Glutamatergic neuron (in vitro differentiated cells): Measurements from ENCODE around the gene HSPA12A. TPM values are rescaled to one million over a fixed set of nuclear protein-coding genes. Genes with fewer than 3 reads are reported as not detected.

Source experiments
- DNase-seq: peaks from one replicate; pipeline ENCODE4 v3.0.0; 2022
- H3K27ac Mint-ChIP-seq: one replicate; pipeline ENCODE4 v1.8.0; 2020; ENCODE audit warnings: mild to moderate bottlenecking, mixed read lengths, inconsistent platforms; ENCODE audit not compliant: unreplicated experiment
- H3K27me3 Mint-ChIP-seq: one replicate; pipeline ENCODE4 v1.8.0; 2020; ENCODE audit warnings: mild to moderate bottlenecking, moderate library complexity, mixed read lengths, inconsistent platforms; ENCODE audit not compliant: unreplicated experiment
- H3K36me3 Mint-ChIP-seq: one replicate; pipeline ENCODE4 v1.8.0; 2020; ENCODE audit warnings: mild to moderate bottlenecking, mixed read lengths, inconsistent platforms; ENCODE audit not compliant: unreplicated experiment
- H3K4me1 Mint-ChIP-seq: one replicate; pipeline ENCODE4 v1.8.0; 2020; ENCODE audit warnings: mild to moderate bottlenecking, low read depth, mixed read lengths, inconsistent platforms; ENCODE audit not compliant: unreplicated experiment
- H3K4me3 Mint-ChIP-seq: one replicate; pipeline ENCODE4 v1.8.0; 2020; ENCODE audit warnings: mild to moderate bottlenecking, mixed read lengths, inconsistent platforms; ENCODE audit not compliant: unreplicated experiment
- H3K9me3 Mint-ChIP-seq: one replicate; pipeline ENCODE4 v1.8.0; 2020; ENCODE audit warnings: mild to moderate bottlenecking, moderate library complexity, mixed read lengths, inconsistent platforms; ENCODE audit not compliant: unreplicated experiment
- CTCF ChIP-seq: fragments of 200-600 bp; sonication (generic); IDR thresholded peaks from one replicate; pipeline ENCODE4 v1.5.0; 2021; ENCODE audit not compliant: partially characterized antibody, unreplicated experiment
- total RNA-seq: library from RNA; stranded (reverse); fragmentation: NEBNext Ultra II Directional; extraction: Animal tissue kit (Norgen Biotek cat#: 25700); gene quantifications from one replicate; pipeline ENCODE4 v1.2.1, GENCODE V29; 2021; ENCODE audit not compliant: unreplicated experiment

The HSPA12A gene
- total RNA-seq, 1 donor from 2014 or later: 75.0 TPM

GRCh38 chr10:116719804-116720203, 22.6 kb downstream of the HSPA12A start:
- H3K36me3 Mint-ChIP-seq: no peaks in the 10 kb centered on the region

GRCh38 chr10:116718058-116718457, 24.3 kb downstream of the HSPA12A start:
- H3K27me3 Mint-ChIP-seq: peaks cover 22% of the 10 kb centered on the region

More at GRCh38 chr10:116719804-116720203, 22.6 kb downstream of the HSPA12A start:
- peaks cover 21% of the 10 kb centered on the region for H3K27me3 Mint-ChIP-seq
- H3K9me3 Mint-ChIP-seq: peaks cover 21% of the 10 kb centered on the region
- no peak overlapping the region for H3K4me3 Mint-ChIP-seq
- H3K27ac Mint-ChIP-seq: no peak overlapping the region
- TF ChIP-seq CTCF: no peak
- no peak for DNase-seq
- peaks cover 39% of the 10 kb centered on the region for H3K4me1 Mint-ChIP-seq

DNA sequence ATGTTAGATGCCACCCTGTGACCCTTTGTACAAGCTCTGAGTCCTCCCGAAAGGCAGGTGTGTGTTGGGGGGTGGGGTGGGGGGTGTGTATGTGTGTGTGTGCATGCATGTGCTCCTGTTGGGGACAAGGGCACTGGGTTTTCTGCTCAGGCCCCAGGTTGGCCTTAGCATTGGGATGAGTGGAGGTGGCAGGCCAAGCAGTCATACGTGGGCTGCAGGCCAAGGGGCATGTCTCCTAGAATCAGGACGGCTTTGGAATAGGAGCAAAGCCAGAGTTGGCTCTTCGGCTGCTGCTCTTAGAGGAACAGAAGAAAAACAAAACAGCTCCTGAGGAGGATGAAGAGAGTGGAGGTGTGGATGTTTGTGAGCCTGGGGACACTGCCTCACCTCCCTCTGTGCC, 26.0 kb downstream of the HSPA12A start:
- H3K9me3 Mint-ChIP-seq: peaks cover 5% of the 10 kb centered on the region
- no peak overlapping the region for H3K27ac Mint-ChIP-seq
- DNase-seq: no peak
- H3K27me3 Mint-ChIP-seq: peaks cover 12% of the 10 kb centered on the region
- H3K4me3 Mint-ChIP-seq: no peak overlapping the region
- peaks cover 39% of the 10 kb centered on the region for H3K4me1 Mint-ChIP-seq
- no peak for TF ChIP-seq CTCF
- H3K36me3 Mint-ChIP-seq: no peaks in the 10 kb centered on the region

More at GRCh38 chr10:116718058-116718457, 24.3 kb downstream of the HSPA12A start:
- Mint-ChIP-seq H3K4me1 (peaks cover 48% of the 10 kb centered on the region), H3K27ac (no peak overlapping the region), H3K4me3 (no peak overlapping the region), H3K36me3 (no peaks in the 10 kb centered on the region), H3K9me3 (peaks cover 17% of the 10 kb centered on the region)
- no peak for TF ChIP-seq CTCF
- DNase-seq: no peak

- H3K9me3 Mint-ChIP-seq: no peaks in the 10 kb centered on the region
- DNase-seq: no peak
- H3K27me3 Mint-ChIP-seq: peaks cover 8% of the 10 kb centered on the region
- H3K4me1 Mint-ChIP-seq: peaks cover 38% of the 10 kb centered on the region
- no peak overlapping the region for H3K27ac Mint-ChIP-seq
- no peak for TF ChIP-seq CTCF
- no peaks in the 10 kb centered on the region for H3K36me3 Mint-ChIP-seq
- no peak overlapping the region for H3K4me3 Mint-ChIP-seq
Measured at GRCh38 chr10:116715839-116716377, 26.5 kb downstream of the HSPA12A start.

GRCh38 chr10:116715341-116715740, 27.0 kb downstream of the HSPA12A start:
- Mint-ChIP-seq H3K27me3 (peaks cover 8% of the 10 kb centered on the region), H3K27ac (peak overlapping the region; percentile 25), H3K4me3 (no peak overlapping the region), H3K36me3 (no peaks in the 10 kb centered on the region), H3K4me1 (peaks cover 39% of the 10 kb centered on the region), H3K9me3 (peaks cover 3% of the 10 kb centered on the region)
- no peak for TF ChIP-seq CTCF
- DNase-seq: no peak
